Skeletal muscle cell (primary cell): Measurements from ENCODE around the gene CADM2.

Experiments used
- DNase-seq: peaks from one replicate; pipeline ENCODE4 v3.0.0-alpha.2; 2010; ENCODE audit warnings: low read depth
- H3K4me3 ChIP-seq: 2 replicates; pipeline ENCODE4 v1.5.1; 2011; ENCODE audit warnings: low read depth, mild to moderate bottlenecking, control low read depth, low read length, moderate library complexity

CADM2 gene

DNA sequence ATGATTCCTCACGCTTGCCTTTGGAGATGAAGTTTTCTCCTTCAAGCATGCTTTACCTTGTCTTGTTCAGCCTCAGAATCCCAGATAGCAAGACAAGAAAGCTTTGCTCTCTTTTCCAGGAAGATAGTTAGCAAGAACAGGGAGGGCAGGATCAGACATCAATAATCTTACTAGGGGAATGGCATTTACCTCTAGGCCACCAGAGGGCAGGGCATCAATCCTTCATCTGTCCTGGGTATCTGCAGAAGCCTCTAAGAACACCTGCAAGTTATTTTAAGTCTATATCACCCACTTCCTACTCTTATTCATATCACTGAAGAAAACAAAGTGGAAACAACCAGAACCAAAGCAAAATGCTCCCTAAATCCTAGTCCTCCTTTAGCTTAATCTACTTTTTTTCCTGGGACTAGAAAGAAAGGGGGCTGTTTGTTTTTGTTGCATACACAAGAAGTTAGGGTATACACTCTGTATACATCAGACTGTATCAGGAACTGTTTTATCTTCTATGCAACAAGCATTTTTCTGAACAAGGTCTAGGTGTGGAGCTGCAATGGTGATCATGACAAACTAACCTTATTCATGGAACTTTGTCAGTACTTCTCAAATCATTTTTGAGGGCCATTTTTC, 862.5 kb downstream of the CADM2 start:
- DNase-seq: no peak
- H3K4me3 ChIP-seq: no peak overlapping the region

DNA sequence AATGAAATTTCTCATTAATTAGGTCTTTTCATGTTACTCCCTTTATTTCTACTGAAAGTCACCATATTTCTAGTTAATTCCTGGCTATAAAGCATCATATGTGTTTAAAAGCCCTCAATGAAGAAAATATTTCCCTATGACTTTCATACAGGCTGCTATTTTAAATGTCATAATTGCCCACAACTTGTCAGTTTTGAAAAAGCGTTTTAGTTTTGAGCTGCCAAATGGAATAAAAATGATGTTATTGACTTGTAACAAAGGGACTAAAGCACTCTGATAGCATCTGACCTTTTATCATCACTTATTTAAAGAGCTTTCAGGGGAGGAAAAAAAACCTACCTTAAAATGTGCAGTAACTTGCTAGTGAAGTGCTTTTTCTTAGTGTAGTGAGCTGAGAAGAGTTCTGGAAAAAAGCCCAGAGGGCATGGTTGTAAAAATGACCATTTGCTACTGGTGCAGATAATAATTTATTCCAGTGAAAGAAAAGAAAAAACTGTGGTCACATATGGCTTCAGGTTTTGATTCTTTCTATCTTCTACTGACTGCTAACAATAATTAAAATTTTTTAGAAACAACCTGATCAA, 877.2 kb downstream of the CADM2 start:
- no peak for DNase-seq

DNA sequence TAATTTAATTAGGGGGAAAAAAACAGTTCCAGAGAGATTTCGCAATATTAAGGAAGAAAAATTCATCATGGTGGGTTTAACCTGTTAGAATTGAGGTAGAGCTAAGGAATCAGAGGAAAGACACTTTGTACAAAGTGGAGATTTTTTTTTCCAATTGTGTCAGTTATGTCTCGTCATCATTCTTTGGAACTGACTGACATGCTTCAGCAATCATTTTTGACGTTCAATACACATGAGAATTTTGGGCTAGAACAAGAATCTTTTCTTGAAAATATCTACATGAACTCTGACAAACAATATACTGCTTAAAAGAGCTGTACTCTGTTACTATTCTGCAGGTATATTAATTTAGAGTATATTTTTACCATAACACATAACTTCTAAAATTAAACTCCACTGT, 878.6 kb downstream of the CADM2 start:
- DNase-seq: no peak

More for the DNA sequence above, 877.2 kb downstream of the CADM2 start:
- H3K4me3 ChIP-seq: no peak overlapping the region

DNA sequence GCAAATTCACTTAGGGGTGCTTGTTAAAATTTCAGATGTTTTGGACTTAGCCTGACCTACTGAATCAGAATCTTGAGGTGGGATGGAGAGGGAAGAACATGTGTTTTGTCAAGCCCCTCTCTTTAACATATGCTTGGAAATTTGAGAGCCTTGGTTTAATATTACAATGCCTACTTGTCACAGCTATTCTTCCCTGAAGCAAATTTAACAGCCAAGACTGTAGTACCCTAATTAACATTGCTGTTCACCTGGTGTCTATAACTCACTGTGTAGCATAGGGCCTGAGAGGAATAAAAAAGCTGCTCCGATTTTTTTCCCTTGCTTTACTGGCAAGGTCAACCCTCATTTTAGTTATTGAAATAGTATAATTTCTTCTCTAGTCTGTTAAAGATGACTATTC, 880.1 kb downstream of the CADM2 start:
- no peak overlapping the region for H3K4me3 ChIP-seq

More for the DNA sequence above, 878.6 kb downstream of the CADM2 start:
- no peak overlapping the region for H3K4me3 ChIP-seq

DNA sequence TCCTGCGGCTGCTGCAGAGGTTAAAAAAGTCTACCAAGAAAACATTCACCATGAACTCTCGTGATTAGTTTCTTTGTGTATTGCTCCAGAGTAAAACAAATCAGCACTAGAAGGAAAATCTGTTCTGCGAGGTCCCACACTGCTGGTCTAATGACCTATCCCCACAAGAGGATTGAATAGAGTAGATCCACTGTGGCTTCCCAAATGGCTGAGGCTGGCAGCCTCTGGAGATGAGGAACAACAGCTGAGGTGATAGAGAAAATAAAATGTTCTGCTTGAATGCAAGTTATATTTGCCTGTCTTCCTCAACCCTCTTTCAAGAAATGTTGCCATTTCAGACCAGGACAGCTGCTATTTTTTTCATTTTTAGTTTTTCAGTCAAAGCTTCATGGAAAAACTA, 883.3 kb downstream of the CADM2 start:
- no peak for DNase-seq
- no peak overlapping the region for H3K4me3 ChIP-seq

More for the DNA sequence above, 880.1 kb downstream of the CADM2 start:
- no peak for DNase-seq

DNA sequence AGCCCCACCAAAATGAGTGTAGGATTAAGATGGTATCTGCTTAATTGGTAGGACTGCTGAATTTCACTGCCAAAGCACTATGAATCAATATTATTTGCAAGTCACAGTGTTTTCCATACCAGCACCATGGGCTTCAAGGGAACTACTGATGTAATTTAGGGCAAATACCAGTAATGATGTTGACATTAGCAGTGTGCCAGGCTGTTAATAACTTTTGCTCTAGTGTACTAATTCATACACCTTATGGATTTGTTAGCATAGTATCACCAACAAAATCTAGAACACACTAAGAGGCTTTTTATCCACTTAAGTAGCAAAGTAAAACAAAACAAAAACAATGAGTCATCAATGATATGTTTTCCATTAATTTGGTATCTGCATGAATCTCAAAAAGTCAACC, 888.2 kb downstream of the CADM2 start:
- no peak overlapping the region for H3K4me3 ChIP-seq
- DNase-seq: no peak

DNA sequence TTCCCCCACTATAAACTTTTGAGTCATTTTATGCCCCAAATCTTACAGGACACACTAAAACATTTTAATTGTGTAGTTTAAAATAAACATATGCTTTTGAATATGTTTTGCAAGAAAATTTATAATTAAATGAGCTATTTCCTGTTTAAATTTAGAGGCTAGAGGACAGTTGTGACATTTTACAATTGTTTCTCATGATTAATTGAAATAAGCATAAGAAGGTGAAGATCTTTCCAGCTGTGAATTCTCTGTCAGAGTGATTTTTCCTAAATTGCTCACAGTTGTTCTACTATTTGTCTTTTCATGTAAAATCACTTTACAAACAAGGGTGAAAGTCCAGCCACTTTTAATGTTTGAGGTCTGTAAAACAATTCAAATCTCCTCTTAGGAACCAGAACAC, 892.3 kb downstream of the CADM2 start:
- no peak overlapping the region for H3K4me3 ChIP-seq
- no peak for DNase-seq

DNA sequence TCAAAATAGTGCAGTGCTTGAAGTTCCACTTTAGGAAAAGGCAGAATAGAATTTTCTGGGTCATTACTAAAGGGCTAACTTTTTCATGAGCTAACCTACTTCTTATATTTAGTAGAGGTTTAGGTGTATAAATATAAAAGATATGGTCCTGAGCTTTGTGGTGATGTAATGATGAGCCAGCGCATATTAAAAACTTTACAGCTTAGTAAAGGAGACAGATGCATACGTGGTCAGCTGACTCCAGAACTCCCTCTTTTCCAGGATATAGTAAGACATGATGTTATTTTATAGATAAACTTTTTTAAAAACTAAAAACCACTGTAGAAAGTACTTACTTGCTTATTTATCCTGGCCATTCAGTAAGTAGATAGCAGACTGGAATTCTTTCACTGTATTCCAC, 895.0 kb downstream of the CADM2 start:
- H3K4me3 ChIP-seq: no peak overlapping the region
- no peak for DNase-seq

DNA sequence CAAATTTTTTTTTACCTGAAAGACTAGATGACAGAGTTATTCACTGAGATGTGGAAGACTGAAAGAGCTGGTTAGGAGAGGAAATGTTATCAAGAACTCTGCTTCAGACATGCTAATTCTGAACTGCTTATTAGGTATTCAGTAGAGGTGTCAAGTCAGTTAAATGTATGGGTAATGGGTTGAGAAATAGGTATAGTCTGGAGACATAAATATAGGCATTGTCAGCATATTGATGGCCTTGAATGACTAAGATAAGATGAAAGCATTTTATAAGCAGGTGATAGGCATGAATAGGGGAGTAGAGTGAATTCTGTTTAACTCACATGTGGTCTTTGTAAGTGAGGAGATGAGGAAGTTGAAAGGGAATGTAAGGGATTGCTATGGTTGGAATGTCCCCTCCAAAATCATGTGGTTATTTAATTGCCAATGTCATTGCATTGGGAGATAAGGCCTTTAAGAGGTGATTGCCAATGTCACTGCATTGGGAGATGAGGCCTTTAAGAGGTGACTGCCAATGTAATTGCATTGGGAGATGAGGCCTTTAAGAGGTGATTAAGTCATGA, 904.2 kb downstream of the CADM2 start:
- no peak for DNase-seq

DNA sequence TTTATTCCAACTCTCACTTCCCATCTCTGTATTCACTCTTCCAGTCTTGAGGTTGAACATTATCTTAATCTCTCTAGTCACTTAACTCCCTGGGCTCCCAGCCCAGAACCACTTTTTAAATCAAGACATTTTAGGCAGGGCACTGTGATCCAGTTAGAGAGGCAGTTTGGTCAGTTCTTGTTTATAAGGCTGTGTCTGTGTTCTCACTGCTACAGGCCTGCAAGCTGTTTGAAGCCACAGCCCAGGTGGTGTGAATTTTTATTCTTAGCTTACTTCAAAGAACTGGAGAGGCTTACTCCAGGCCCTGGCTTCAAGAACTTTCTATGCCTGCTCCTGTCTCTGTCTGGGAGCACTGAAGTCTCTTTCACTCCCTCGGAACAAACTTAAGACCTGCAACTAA, 906.1 kb downstream of the CADM2 start:
- DNase-seq: no peak
- no peak overlapping the region for H3K4me3 ChIP-seq

More for the DNA sequence above, 904.2 kb downstream of the CADM2 start:
- no peak overlapping the region for H3K4me3 ChIP-seq

DNA sequence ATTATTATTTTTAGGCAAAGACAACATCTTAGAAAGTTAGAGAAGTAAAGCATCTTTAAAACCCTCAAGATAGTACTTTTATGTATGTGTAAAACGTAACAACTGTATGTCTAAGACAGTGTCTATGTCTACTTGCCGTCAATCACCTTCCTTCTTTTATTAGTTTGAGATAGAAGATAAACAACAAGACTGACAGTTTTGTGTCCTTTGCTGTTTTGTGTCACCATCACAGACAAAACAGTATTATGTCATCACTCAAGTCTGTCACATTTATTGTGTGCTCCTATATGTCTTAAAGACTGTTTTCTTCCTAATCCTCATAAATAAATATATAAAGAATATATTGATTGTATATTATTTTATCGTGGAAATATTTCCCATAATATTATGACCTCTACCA, 908.3 kb downstream of the CADM2 start:
- H3K4me3 ChIP-seq: no peak overlapping the region

DNA sequence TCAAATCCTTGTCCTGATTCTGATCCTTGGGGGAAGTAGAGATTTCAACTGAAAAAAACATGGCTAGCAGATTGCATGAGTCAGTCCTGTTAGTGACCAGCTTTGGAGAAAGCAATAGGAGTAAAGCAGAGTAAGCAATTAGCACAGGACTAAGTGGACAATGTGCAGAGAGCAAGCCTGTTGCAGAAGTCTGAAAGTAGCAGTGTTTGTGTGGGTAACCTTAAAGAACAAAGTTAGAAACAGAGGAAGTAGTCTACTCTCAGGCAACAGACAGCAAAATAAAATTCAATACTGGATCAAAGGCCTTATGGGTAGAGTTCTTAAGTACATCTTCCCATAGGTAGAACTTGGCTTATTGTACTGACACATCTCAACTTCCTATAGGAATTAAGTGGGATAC, 916.8 kb downstream of the CADM2 start:
- no peak for DNase-seq
- H3K4me3 ChIP-seq: no peak overlapping the region

More for the DNA sequence above, 908.3 kb downstream of the CADM2 start:
- no peak for DNase-seq

DNA sequence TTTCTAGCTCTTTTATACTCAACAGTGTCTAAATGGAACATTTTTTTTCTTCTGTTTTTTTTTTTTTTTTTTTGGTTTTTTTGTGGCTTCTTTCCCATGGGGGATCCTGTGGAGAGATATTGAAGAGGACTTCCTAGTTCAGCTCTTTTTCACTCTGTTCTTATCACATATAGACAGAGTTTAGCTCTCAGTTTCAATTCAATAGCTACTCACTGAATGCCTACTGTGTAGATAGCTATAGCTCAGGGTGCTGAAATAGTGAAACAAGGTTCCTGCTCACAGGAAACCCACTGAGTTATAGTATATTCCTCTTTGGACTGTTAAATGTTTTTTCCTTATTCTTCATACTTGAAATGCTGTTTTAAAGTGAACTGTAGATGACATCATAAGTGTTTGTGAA, 918.8 kb downstream of the CADM2 start:
- DNase-seq: no peak
- no peak overlapping the region for H3K4me3 ChIP-seq

DNA sequence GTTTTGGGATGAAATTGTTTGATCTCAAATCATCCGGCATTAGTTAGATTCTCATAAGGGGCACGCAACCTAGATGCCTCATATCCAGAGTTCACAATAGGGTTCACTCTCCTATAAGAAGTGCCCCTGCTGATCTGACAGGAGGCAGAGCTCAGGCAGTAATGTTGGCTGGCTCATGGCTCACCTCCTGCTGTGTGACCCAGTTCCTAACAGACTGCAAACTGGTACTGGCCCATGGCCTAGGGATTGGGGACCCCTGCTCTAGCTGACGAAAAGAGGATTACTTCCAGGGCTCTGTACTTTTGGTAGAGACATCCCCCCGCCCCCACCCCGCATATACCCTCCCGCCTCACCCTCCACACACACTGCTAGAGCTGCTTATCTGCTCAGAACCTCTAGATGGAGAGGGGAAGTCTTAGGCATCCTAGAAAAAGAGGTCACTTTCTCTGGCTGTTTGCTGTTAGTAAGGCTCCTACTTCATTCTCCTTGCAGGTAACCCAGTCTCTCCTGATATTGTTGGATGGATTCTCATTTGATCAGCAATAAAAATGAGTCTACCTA, 923.1 kb downstream of the CADM2 start:
- H3K4me3 ChIP-seq: no peak overlapping the region
- no peak for DNase-seq

DNA sequence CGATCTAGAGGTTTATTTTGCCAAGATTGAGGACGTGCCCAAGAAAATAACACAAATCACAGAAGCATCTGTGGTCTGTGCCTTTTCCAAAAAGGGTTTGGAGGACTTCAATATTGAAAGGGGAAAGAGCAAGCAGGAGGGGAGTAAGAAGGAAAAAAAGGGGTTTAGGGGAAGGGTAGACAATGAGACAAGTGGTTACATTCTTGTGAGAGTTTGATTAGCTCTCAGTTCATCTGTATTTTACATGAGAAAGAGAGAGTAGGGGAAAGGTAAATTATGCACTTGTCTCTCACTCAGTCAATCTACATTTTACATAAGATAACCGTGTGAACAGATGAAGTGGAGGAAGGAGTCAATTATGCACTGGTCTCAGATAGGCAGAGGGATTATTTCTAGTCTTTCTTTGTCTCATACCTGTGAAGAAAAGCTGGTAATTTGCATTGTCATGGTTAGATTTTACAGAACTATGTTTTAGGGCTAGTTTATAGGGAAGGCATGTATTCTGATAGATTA, 931.3 kb downstream of the CADM2 start:
- no peak overlapping the region for H3K4me3 ChIP-seq
- no peak for DNase-seq

DNA sequence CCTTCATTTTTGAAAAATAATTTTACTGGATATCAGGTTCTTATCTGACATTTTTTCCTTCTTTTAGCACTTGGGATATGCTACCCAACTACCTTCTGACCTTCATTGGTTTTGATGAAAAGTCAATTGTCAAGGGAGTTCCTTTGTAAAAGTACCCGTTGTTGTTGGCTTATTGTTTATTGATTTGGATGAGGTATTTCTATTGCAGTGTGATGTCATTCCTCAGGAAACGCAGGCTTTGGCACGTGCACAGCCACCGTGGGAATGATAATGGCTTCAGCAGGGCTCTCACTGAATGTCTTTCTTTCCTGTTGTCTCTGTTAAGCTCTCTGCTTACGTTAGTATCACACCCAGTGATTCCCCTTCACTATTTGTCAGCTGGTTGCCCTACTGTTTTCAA, 944.6 kb downstream of the CADM2 start:
- DNase-seq: no peak
- H3K4me3 ChIP-seq: no peak overlapping the region

DNA sequence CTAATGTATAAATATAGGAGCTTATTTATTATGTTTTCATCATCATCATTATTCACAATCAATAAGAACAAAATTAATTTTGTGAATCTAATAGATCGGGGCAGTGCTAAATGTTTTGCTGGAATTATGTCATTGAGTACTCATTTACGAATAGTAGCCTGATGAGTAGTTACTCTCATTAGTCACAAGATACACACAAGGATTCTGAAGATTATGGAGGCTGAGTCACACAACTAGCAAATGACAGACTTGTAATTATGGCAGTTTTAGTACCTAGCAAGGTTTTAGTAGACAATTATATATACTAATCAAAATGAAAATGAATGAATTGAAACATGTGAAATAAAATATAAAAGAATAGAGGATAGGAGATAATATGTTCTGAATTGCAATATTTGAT, 954.2 kb downstream of the CADM2 start:
- no peak overlapping the region for H3K4me3 ChIP-seq
- DNase-seq: no peak

DNA sequence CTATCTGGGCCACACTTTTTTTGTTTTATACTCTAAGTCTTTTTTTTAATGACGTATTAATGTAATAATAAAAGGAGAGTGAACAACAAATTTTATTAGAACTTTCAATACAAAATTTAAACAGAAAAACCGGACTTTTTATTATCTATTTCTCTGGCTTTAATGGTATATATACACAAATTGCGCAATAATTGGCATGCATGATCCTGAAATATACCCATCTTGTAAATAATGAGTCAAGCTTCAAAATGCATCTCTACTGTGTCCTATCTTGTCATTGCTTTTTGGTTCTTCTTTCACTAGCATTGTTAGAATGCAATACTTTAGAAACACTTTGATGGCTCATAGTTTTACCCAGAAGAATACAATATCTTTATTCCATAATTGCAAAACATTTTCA, 963.6 kb downstream of the CADM2 start:
- no peak overlapping the region for H3K4me3 ChIP-seq
- DNase-seq: no peak

DNA sequence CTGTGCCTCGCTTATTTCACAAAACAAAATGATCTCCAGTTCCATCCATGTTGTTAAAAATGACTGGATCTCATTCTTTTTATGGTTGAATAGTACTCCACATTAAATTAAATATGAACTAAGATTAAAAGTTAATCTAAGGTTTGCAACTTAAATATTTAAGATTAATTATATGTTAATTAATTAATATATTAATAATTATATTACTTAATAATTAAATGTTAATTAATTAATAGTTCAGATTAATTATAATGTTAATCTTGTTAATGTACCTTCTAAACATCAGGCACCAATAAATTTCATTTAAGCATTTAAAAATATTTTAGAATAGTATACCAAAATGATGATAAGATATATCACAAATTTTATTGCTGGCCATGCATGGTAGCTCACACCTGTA, 971.9 kb downstream of the CADM2 start:
- H3K4me3 ChIP-seq: no peak overlapping the region
- no peak for DNase-seq

DNA sequence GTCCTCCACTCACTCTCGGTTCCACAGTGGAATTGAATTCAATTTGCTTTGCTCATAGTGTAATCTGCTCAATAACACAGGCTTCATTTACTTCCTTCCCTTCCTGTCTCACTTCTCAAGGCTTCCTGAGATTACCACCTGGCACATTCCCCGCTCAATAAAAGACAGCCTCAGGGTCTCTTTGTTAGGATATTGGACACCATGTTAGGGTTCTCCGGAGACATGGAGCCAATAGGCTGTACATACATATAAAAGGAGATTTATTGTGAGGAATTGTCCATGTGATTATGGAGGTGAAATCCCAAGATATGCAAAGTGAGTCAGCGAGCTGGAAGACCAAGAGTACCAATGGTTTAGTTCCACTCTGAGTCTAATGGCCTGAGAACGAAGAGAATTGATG, 974.5 kb downstream of the CADM2 start:
- DNase-seq: no peak
- H3K4me3 ChIP-seq: no peak overlapping the region

DNA sequence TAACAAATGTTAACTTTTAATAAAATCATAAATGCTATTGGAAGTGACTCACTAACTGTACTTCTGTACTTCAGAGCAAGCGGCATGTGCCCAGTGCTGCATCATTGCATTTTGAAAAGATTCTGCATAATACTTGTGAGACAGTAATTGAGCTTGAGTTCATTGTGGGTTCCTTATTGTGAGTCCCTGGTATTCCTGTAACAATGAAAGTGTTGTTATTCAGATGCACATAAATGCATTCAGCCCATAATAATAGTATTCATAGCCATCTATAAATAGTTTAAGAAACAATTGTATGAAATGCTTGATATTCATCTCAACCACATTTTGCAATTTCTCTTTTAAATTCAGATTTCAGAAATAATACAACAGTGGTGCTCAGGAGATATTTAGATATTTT, 976.4 kb downstream of the CADM2 start:
- no peak overlapping the region for H3K4me3 ChIP-seq
- DNase-seq: no peak
